Stimulated activated CD8-positive, alpha-beta memory T cell treated with anti-CD3 and anti-CD28 coated beads, Interleukin-15, amount 100 ng/mL, for 48 hours (primary cell): ENCODE measurements around the gene CADPS.

Source experiments
- DNase-seq, 2 donors: peaks; one replicate each; pipeline ENCODE4 v3.0.0-alpha.2; 2020; ENCODE audit warnings: low read depth in 2 of 2

The CADPS gene

GRCh38 chr3:62375655-62376453, 499.4 kb downstream of the CADPS start:
- DNase-seq: no peak

GRCh38 chr3:62374341-62375218, 500.6 kb downstream of the CADPS start:
- DNase-seq: no peak

- DNase-seq: no peak
These were observed 501.4 kb downstream of the CADPS start for GRCh38 chr3:62373714-62374333.

- DNase-seq: no peak
These were observed 502.0 kb downstream of the CADPS start, which contains the start of gene FEZF2 for GRCh38 chr3:62373215-62373614. TSS of gene FEZF2 (minus strand) at chr3:62373550. CDS start at chr3:62372868, 682 bp downstream.

- DNase-seq: no peak
These were observed 502.6 kb downstream of the CADPS start for GRCh38 chr3:62372621-62373041.

GRCh38 chr3:62371720-62372591, 503.3 kb downstream of the CADPS start:
- no peak for DNase-seq

- DNase-seq: no peak
These were observed 504.1 kb downstream of the CADPS start for GRCh38 chr3:62370858-62371719.

- no peak for DNase-seq
These were observed 504.9 kb downstream of the CADPS start for GRCh38 chr3:62370112-62370857.

GRCh38 chr3:62369476-62369743, 505.8 kb downstream of the CADPS start:
- no peak for DNase-seq

GRCh38 chr3:62368705-62369475, 506.3 kb downstream of the CADPS start:
- no peak for DNase-seq

GRCh38 chr3:62368290-62368704, 506.9 kb downstream of the CADPS start:
- DNase-seq: no peak

- DNase-seq: no peak
These were observed 507.4 kb downstream of the CADPS start for GRCh38 chr3:62367763-62368195.

GRCh38 chr3:62366126-62366484, 509.1 kb downstream of the CADPS start:
- DNase-seq: no peak

GRCh38 chr3:62365391-62366125, 509.7 kb downstream of the CADPS start:
- no peak for DNase-seq

- DNase-seq: no peak
These were observed 511.0 kb downstream of the CADPS start for GRCh38 chr3:62364191-62364590.

- DNase-seq: no peak
These were observed 511.9 kb downstream of the CADPS start for GRCh38 chr3:62363275-62363674.

GRCh38 chr3:62361824-62362223, 513.4 kb downstream of the CADPS start:
- no peak for DNase-seq

- DNase-seq: no peak
These were observed 514.0 kb downstream of the CADPS start for GRCh38 chr3:62361261-62361660.
